ENCODE measurements around the gene HTT. TPM values are rescaled to one million over a fixed set of nuclear protein-coding genes. Genes with fewer than 3 reads are reported as not detected.

The HTT gene
- total RNA-seq, 1 donor from 2014 or later = 242 TPM

DNA sequence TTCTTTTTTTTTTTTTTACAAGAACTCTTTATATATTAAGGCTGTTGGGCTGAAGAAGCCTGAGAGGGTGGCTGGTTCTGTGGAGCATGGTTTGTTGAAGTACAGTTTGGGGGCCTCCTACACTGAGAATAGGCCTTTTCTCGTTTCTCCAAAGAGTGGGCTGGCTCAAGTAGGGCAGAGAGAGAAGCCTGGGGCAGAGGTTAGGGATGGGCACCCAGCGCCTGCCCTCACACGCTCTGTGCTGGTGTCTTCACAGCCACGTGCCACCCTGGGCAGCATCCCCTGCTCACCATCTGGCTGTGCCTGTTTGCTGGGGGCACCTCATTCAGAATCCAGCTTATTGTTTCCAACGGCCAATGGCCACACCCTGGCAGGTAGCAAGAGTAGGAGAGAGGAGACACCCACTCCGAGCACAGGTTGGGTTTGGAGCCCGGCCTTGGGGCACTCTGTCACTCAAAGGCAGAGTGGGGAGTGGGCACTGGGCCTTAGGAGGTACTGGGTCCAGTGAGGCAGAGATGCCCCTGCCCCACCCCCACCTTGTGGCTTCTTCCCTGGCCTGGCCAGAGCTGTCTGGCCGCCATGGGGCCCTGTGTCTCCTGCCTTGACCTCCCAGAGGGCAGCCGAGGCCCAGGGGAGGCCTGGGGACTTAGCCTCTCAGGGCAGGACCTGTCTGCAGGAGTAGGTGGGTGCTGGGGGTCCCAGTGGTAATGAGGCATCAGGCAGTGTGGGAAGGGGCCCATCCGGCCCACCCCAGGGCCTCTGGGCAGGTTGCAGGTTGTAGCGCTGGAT lies 177.4 kb downstream of the HTT start:
- intact Hi-C loops (cut with micrococcal nuclease) = no loop called here
- ATAC-seq (ENCODE audit: low read depth) (no peak), DNase-seq (no peak)
- POLR2A ChIA-PET = no interaction called here
- CTCF ChIA-PET = no interaction called here
- peaks cover 14% of the 10 kb centered on the region for H3K36me3 Mint-ChIP-seq (ENCODE audit: low read depth)
- H3K9me3 Mint-ChIP-seq = no peaks in the 10 kb centered on the region
- H3K4me3 Mint-ChIP-seq = no peak overlapping the region
- no peaks in the 10 kb centered on the region for H3K27me3 Mint-ChIP-seq
- H3K27ac Mint-ChIP-seq = no peak overlapping the region
- peaks cover 6% of the 10 kb centered on the region for H3K4me1 Mint-ChIP-seq
- TF ChIP-seq, protein P1, sequence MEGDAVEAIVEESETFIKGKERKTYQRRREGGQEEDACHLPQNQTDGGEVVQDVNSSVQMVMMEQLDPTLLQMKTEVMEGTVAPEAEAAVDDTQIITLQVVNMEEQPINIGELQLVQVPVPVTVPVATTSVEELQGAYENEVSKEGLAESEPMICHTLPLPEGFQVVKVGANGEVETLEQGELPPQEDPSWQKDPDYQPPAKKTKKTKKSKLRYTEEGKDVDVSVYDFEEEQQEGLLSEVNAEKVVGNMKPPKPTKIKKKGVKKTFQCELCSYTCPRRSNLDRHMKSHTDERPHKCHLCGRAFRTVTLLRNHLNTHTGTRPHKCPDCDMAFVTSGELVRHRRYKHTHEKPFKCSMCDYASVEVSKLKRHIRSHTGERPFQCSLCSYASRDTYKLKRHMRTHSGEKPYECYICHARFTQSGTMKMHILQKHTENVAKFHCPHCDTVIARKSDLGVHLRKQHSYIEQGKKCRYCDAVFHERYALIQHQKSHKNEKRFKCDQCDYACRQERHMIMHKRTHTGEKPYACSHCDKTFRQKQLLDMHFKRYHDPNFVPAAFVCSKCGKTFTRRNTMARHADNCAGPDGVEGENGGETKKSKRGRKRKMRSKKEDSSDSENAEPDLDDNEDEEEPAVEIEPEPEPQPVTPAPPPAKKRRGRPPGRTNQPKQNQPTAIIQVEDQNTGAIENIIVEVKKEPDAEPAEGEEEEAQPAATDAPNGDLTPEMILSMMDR (IDR thresholded peaks at IDR 0.05) = no peak

DNA sequence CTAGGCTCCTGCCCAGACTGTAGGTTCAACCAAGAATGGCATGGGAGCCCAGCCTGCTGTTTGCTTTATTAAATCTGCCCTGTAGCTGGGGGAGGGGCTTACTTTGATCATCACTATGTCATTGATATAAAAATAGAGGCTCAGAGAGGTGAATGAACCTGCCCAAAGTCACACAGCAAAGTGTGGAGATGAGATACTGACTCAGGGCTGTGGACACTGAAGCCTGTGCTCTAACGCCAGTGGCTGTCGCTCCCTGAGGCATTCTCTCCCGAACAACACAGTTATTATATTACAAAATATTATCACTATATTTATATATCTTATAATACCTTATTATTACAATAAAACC lies 178.0 kb downstream of the HTT start:
- ChIA-PET POLR2A (no interaction called here), CTCF (no interaction called here)
- ATAC-seq (ENCODE audit: low read depth) (no peak), DNase-seq (no peak)
- intact Hi-C loops (cut with micrococcal nuclease) = no loop called here
- Mint-ChIP-seq H3K27ac (no peak overlapping the region), H3K27me3 (no peaks in the 10 kb centered on the region), H3K36me3 (ENCODE audit: low read depth) (peaks cover 14% of the 10 kb centered on the region), H3K9me3 (no peaks in the 10 kb centered on the region), H3K4me3 (no peak overlapping the region), H3K4me1 (peaks cover 11% of the 10 kb centered on the region)
- TF ChIP-seq, protein P1 (IDR thresholded peaks at IDR 0.05) = no peak

DNA sequence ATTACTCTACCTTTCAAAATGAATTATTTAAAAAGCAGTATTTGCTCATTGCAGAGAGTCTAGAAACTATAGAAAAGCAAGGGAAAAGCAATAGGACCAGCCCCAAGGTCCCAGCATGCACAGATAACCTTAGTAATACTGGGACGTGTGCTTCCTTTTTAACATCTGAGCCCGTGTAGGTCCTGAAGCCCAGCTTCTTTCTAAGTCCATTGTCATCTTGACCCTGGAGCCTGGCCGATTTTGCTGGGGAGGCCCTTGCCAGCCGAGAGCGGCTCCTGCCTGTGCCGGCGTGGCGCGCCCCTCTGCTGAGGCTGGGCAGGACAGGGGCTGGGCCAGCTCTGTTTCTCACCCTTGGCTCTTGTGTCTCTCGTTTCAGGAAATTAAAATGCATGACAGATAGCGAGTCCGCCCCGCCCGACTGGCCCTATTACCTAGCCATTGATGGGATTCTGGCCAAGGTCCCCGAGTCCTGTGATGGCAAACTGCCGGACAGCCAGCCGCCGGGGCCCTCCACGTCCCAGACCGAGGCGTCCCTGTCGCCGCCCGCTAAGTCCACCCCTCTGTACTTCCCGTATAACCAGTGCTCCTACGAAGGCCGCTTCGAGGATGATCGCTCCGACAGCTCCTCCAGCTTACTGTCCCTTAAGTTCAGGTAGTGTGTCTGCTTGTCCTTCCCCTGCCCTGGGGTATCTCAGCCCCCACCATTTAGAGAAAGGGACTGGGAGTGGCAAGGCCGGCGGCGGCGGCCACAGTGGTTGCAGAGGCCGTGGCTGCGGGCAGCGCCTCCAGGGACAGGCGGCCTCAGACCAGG lies 178.6 kb downstream of the HTT start:
- no peak for ATAC-seq (ENCODE audit: low read depth)
- no peak overlapping the region for H3K4me3 Mint-ChIP-seq
- peaks cover 17% of the 10 kb centered on the region for H3K4me1 Mint-ChIP-seq
- DNase-seq = no peak
- intact Hi-C loops (cut with micrococcal nuclease) = no loop called here
- ChIA-PET POLR2A (no interaction called here), CTCF (no interaction called here)
- H3K9me3 Mint-ChIP-seq = no peaks in the 10 kb centered on the region
- no peaks in the 10 kb centered on the region for H3K27me3 Mint-ChIP-seq
- no peak overlapping the region for H3K27ac Mint-ChIP-seq
- TF ChIP-seq, protein P1 (IDR thresholded peaks at IDR 0.05) = no peak
- peaks cover 14% of the 10 kb centered on the region for H3K36me3 Mint-ChIP-seq (ENCODE audit: low read depth)

DNA sequence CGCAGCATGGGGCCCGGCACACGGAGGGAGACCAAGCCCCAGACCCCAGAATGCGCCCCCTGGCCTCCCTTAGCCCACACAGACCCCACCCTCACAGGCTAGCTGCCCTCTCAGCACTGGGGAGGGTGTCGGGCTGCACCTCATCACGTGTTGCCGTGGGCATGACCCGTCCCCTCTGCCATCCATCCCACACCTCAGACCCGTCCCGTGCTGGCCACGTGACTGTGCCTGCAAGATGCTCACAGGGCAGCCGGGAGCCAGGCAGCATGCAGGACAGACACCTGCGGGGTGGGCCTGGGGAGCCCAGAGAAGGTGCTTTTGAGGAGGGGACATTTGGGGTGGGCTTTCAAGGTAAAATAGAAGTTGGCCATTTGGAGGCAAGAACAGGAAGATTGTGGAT lies 179.3 kb downstream of the HTT start:
- TF ChIP-seq, protein P1 (IDR thresholded peaks at IDR 0.05) = no peak
- intact Hi-C loops (cut with micrococcal nuclease) = no loop called here
- ATAC-seq (ENCODE audit: low read depth) (no peak), DNase-seq (no peak)
- peaks cover 14% of the 10 kb centered on the region for H3K36me3 Mint-ChIP-seq (ENCODE audit: low read depth)
- ChIA-PET CTCF (no interaction called here), POLR2A (no interaction called here)
- no peaks in the 10 kb centered on the region for H3K9me3 Mint-ChIP-seq
- peaks cover 24% of the 10 kb centered on the region for H3K4me1 Mint-ChIP-seq
- H3K27ac Mint-ChIP-seq = no peak overlapping the region
- no peaks in the 10 kb centered on the region for H3K27me3 Mint-ChIP-seq
- H3K4me3 Mint-ChIP-seq = no peak overlapping the region

DNA sequence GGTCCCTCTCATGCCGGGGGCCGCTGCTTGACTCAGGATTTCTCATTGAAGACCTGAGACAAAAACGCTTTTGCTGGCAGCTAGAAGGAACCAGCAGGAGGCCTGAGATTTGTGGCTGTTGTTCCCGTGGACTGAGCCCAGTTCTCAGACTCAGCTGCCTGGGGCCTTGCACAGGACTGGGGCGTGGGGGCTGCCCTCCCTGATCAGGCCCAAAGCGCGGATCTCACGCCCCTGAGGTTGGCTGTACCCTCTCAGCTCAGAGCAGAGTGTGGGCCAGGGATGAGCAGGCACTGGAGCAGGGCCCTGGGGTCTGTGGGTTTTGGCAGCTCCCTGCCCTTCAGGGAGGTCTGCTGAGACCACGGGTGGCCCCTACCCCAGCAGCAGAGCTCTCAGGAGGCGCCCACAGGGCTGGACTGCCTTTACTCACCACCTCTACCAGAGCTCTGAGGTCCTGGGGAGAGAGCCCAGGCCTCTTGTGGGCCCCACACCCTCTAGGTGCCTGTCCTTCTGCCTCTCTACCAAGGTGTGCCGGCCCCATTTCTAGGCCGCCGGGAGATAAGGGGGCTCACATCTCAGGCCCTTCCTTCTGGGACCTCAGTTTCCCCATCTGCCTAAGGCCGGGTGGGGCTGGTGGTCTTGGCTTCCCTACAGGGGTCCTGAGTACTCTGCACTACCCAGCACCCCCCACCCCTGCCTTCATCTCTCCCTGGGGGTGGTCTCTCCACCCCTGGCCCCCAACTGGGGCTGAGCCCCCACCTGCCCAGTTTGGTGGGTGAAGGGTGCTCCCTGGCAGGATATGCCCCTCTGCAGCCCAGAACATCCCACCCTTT lies 180.0 kb downstream of the HTT start:
- ATAC-seq (ENCODE audit: low read depth) (no peak), DNase-seq (no peak)
- TF ChIP-seq, protein P1 (IDR thresholded peaks at IDR 0.05) = no peak
- H3K4me1 Mint-ChIP-seq = peaks cover 24% of the 10 kb centered on the region
- POLR2A ChIA-PET = no interaction called here
- intact Hi-C loops (cut with micrococcal nuclease) = no loop called here
- H3K9me3 Mint-ChIP-seq = no peaks in the 10 kb centered on the region
- peaks cover 14% of the 10 kb centered on the region for H3K36me3 Mint-ChIP-seq (ENCODE audit: low read depth)
- H3K27ac Mint-ChIP-seq = no peak overlapping the region
- no peaks in the 10 kb centered on the region for H3K27me3 Mint-ChIP-seq
- CTCF ChIA-PET = no interaction called here
- H3K4me3 Mint-ChIP-seq = no peak overlapping the region

Data from activated B cell treated with CpG ODN at 0.5 μM for 24 hours (primary cell).